Activated naive CD4-positive, alpha-beta T cell treated with anti-CD3 and anti-CD28 coated beads, Interleukin-2, amount 10 ng/mL, durations not matched to agents 7 days and 5 days (primary cell): ENCODE data around the gene GPC6.
"Not testable (repeated sequence)": the region's sequence is repeated elsewhere in the genome, so short reads cannot be mapped to it uniquely, and the experiment has no call there.

ENCODE experiments used
- CTCF ChIA-PET: fragments of 350-600 bp; sonication (Branson Sonifier 250); formaldehyde crosslinking; loops from one replicate; lab custom pipeline; 2021; ENCODE audit warnings: antibody characterized with exemption; lab: Charles Lee
- DNase-seq: peaks from one replicate; pipeline ENCODE4 v3.0.0-alpha.2; 2020
- H3K27ac Mint-ChIP-seq: one replicate; pipeline ENCODE4 v1.8.0; 2021; ENCODE audit warnings: mild to moderate bottlenecking, moderate library complexity, mixed read lengths
- H3K27me3 Mint-ChIP-seq: one replicate; pipeline ENCODE4 v1.8.0; 2021; ENCODE audit warnings: mild to moderate bottlenecking, mixed read lengths
- H3K36me3 Mint-ChIP-seq: one replicate; pipeline ENCODE4 v1.8.0; 2021; ENCODE audit warnings: mixed read lengths
- H3K4me1 Mint-ChIP-seq: one replicate; pipeline ENCODE4 v1.8.0; 2021; ENCODE audit warnings: mixed read lengths
- H3K4me3 Mint-ChIP-seq: one replicate; pipeline ENCODE4 v1.8.0; 2021; ENCODE audit warnings: mild to moderate bottlenecking, moderate library complexity, mixed read lengths
- H3K9me3 Mint-ChIP-seq: one replicate; pipeline ENCODE4 v1.8.0; 2021; ENCODE audit warnings: mixed read lengths

Gene GPC6

GRCh38 chr13:93416736-93417355 lies 190.2 kb downstream of the GPC6 start:
- no peak overlapping the region for H3K27ac Mint-ChIP-seq
- DNase-seq = no peak
- no peaks in the 10 kb centered on the region for H3K4me1 Mint-ChIP-seq
- H3K4me3 Mint-ChIP-seq = no peak overlapping the region
- no peaks in the 10 kb centered on the region for H3K9me3 Mint-ChIP-seq
- CTCF ChIA-PET = no interaction called here
- H3K27me3 Mint-ChIP-seq = no peaks in the 10 kb centered on the region
- no peaks in the 10 kb centered on the region for H3K36me3 Mint-ChIP-seq

GRCh38 chr13:93418398-93418797 lies 191.8 kb downstream of the GPC6 start:
- no peaks in the 10 kb centered on the region for H3K4me1 Mint-ChIP-seq
- H3K9me3 Mint-ChIP-seq = no peaks in the 10 kb centered on the region
- H3K27ac Mint-ChIP-seq = no peak overlapping the region
- no peaks in the 10 kb centered on the region for H3K27me3 Mint-ChIP-seq
- no peak overlapping the region for H3K4me3 Mint-ChIP-seq
- DNase-seq = no peak
- H3K36me3 Mint-ChIP-seq = no peaks in the 10 kb centered on the region
- CTCF ChIA-PET = no interaction called here

GRCh38 chr13:93420206-93420605 lies 193.6 kb downstream of the GPC6 start:
- Mint-ChIP-seq H3K27ac (no peak overlapping the region), H3K27me3 (no peaks in the 10 kb centered on the region), H3K9me3 (no peaks in the 10 kb centered on the region), H3K36me3 (no peaks in the 10 kb centered on the region), H3K4me1 (no peaks in the 10 kb centered on the region), H3K4me3 (no peak overlapping the region)
- no peak for DNase-seq
- CTCF ChIA-PET = no interaction called here

- H3K27me3 Mint-ChIP-seq = no peaks in the 10 kb centered on the region
- DNase-seq = no peak
- H3K4me3 Mint-ChIP-seq = no peak overlapping the region
- no peak overlapping the region for H3K27ac Mint-ChIP-seq
- no peaks in the 10 kb centered on the region for H3K4me1 Mint-ChIP-seq
- CTCF ChIA-PET = no interaction called here
- H3K9me3 Mint-ChIP-seq = peaks cover 1% of the 10 kb centered on the region
- H3K36me3 Mint-ChIP-seq = no peaks in the 10 kb centered on the region
These were observed 194.3 kb downstream of the GPC6 start for GRCh38 chr13:93420887-93421286.

- CTCF ChIA-PET = no interaction called here
- Mint-ChIP-seq H3K9me3 (peaks cover 2% of the 10 kb centered on the region), H3K27me3 (no peaks in the 10 kb centered on the region), H3K4me3 (no peak overlapping the region), H3K36me3 (no peaks in the 10 kb centered on the region), H3K4me1 (no peaks in the 10 kb centered on the region), H3K27ac (no peak overlapping the region)
- DNase-seq = no peak
These were observed 196.5 kb downstream of the GPC6 start for GRCh38 chr13:93422980-93423543.

- Mint-ChIP-seq H3K27me3 (no peaks in the 10 kb centered on the region), H3K27ac (no peak overlapping the region), H3K4me3 (no peak overlapping the region), H3K9me3 (peaks cover 2% of the 10 kb centered on the region), H3K4me1 (no peaks in the 10 kb centered on the region), H3K36me3 (no peaks in the 10 kb centered on the region)
- CTCF ChIA-PET = no interaction called here
- DNase-seq = no peak
These were observed 198.8 kb downstream of the GPC6 start for GRCh38 chr13:93425411-93425810.

- Mint-ChIP-seq H3K27me3 (no peaks in the 10 kb centered on the region), H3K36me3 (no peaks in the 10 kb centered on the region), H3K9me3 (peaks cover 2% of the 10 kb centered on the region), H3K27ac (no peak overlapping the region), H3K4me3 (no peak overlapping the region), H3K4me1 (no peaks in the 10 kb centered on the region)
- CTCF ChIA-PET = no interaction called here
- DNase-seq = no peak
These were observed 203.8 kb downstream of the GPC6 start for GRCh38 chr13:93430381-93430780.

- Mint-ChIP-seq H3K36me3 (no peaks in the 10 kb centered on the region), H3K4me1 (no peaks in the 10 kb centered on the region), H3K9me3 (peaks cover 2% of the 10 kb centered on the region), H3K27ac (no peak overlapping the region), H3K4me3 (no peak overlapping the region), H3K27me3 (no peaks in the 10 kb centered on the region)
- DNase-seq = no peak
- CTCF ChIA-PET = no interaction called here
These were observed 209.0 kb downstream of the GPC6 start for GRCh38 chr13:93435651-93436050.

GRCh38 chr13:93437081-93437480 lies 210.5 kb downstream of the GPC6 start:
- no peaks in the 10 kb centered on the region for H3K36me3 Mint-ChIP-seq
- H3K27me3 Mint-ChIP-seq = no peaks in the 10 kb centered on the region
- no peak for DNase-seq
- CTCF ChIA-PET = no interaction called here
- H3K27ac Mint-ChIP-seq = no peak overlapping the region
- H3K9me3 Mint-ChIP-seq = peaks cover 2% of the 10 kb centered on the region
- no peak overlapping the region for H3K4me3 Mint-ChIP-seq
- no peaks in the 10 kb centered on the region for H3K4me1 Mint-ChIP-seq

- Mint-ChIP-seq H3K4me1 (no peaks in the 10 kb centered on the region), H3K27me3 (no peaks in the 10 kb centered on the region), H3K4me3 (no peak overlapping the region), H3K9me3 (no peaks in the 10 kb centered on the region), H3K36me3 (no peaks in the 10 kb centered on the region), H3K27ac (no peak overlapping the region)
- DNase-seq = no peak
- CTCF ChIA-PET = no interaction called here
These were observed 219.6 kb downstream of the GPC6 start for GRCh38 chr13:93446238-93446637.

GRCh38 chr13:93450191-93450621 lies 223.6 kb downstream of the GPC6 start:
- H3K27me3 Mint-ChIP-seq = no peaks in the 10 kb centered on the region
- H3K27ac Mint-ChIP-seq = no peak overlapping the region
- no peaks in the 10 kb centered on the region for H3K36me3 Mint-ChIP-seq
- no peak overlapping the region for H3K4me3 Mint-ChIP-seq
- CTCF ChIA-PET = no interaction called here
- H3K4me1 Mint-ChIP-seq = no peaks in the 10 kb centered on the region
- H3K9me3 Mint-ChIP-seq = no peaks in the 10 kb centered on the region
- no peak for DNase-seq

- CTCF ChIA-PET = no interaction called here
- Mint-ChIP-seq H3K27ac (no peak overlapping the region), H3K4me1 (no peaks in the 10 kb centered on the region), H3K4me3 (no peak overlapping the region), H3K27me3 (no peaks in the 10 kb centered on the region), H3K36me3 (no peaks in the 10 kb centered on the region), H3K9me3 (no peaks in the 10 kb centered on the region)
- DNase-seq = no peak
These were observed 224.2 kb downstream of the GPC6 start for GRCh38 chr13:93450761-93451160.

GRCh38 chr13:93454676-93455235 lies 228.1 kb downstream of the GPC6 start:
- H3K4me3 Mint-ChIP-seq, H3K36me3 Mint-ChIP-seq, H3K9me3 Mint-ChIP-seq, DNase-seq, H3K27ac Mint-ChIP-seq, CTCF ChIA-PET, H3K27me3 Mint-ChIP-seq, H3K4me1 Mint-ChIP-seq: not testable (repeated sequence)

GRCh38 chr13:93455861-93456260 lies 229.3 kb downstream of the GPC6 start:
- Mint-ChIP-seq H3K9me3 (no peaks in the 10 kb centered on the region), H3K36me3 (no peaks in the 10 kb centered on the region), H3K4me3 (no peak overlapping the region), H3K4me1 (no peaks in the 10 kb centered on the region), H3K27ac (no peak overlapping the region), H3K27me3 (no peaks in the 10 kb centered on the region)
- DNase-seq = no peak
- CTCF ChIA-PET = no interaction called here

- CTCF ChIA-PET = no interaction called here
- Mint-ChIP-seq H3K9me3 (no peaks in the 10 kb centered on the region), H3K4me3 (no peak overlapping the region), H3K27me3 (no peaks in the 10 kb centered on the region), H3K4me1 (no peaks in the 10 kb centered on the region), H3K36me3 (no peaks in the 10 kb centered on the region), H3K27ac (no peak overlapping the region)
- no peak for DNase-seq
These were observed 233.4 kb downstream of the GPC6 start for GRCh38 chr13:93460005-93460404.
